ENCODE data around the gene ZBTB21. TPM values are rescaled to one million over a fixed set of nuclear protein-coding genes. Genes with fewer than 3 reads are reported as not detected.
"Not testable (repeated sequence)": the region's sequence is repeated elsewhere in the genome, so short reads cannot be mapped to it uniquely, and the experiment has no call there.

Gene ZBTB21
- polyA plus RNA-seq, 1 experiment: 13.4 TPM

DNA sequence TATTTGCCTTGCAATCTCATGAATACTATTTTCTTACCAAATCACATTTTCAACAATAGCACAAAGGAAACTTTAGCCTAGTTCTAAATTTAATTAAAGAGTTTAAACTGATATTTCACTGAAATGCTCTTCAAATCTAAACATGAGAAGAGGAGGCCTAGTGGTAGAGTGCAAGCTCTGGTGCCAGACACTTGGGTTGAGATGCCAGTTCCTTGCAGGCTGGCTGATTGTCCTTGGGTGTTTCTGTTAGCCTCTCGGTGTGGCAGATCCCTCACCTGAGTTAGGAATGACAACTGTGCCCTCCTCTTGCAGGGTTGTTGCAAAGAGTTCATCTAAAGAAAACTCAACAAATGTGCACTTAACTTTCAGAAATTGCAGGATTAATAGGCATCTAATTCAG, 12.5 kb downstream of the ZBTB21 start:
- no peak overlapping the region for H3K27ac ChIP-seq (ENCODE audit: low read depth, low read length)
- no peak for DNase-seq (ENCODE audit: low read depth, low spot score)
- CTCF ChIA-PET: no interaction called here
- TF ChIP-seq, protein P1, sequence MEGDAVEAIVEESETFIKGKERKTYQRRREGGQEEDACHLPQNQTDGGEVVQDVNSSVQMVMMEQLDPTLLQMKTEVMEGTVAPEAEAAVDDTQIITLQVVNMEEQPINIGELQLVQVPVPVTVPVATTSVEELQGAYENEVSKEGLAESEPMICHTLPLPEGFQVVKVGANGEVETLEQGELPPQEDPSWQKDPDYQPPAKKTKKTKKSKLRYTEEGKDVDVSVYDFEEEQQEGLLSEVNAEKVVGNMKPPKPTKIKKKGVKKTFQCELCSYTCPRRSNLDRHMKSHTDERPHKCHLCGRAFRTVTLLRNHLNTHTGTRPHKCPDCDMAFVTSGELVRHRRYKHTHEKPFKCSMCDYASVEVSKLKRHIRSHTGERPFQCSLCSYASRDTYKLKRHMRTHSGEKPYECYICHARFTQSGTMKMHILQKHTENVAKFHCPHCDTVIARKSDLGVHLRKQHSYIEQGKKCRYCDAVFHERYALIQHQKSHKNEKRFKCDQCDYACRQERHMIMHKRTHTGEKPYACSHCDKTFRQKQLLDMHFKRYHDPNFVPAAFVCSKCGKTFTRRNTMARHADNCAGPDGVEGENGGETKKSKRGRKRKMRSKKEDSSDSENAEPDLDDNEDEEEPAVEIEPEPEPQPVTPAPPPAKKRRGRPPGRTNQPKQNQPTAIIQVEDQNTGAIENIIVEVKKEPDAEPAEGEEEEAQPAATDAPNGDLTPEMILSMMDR (IDR thresholded peaks at IDR 0.05; ENCODE audit: low read depth, low read length): no peak
- POLR2A ChIA-PET: interaction anchor here (0.7 kb wide), 1 partner anchor 31 kb away, joined by 3 read pairs; no protein-coding TSS in a partner anchor
- H3K4me3 ChIP-seq (ENCODE audit: low read depth, low read length): no peak overlapping the region
- H3K9me3 ChIP-seq (ENCODE audit: control insufficient read depth, insufficient read depth, low read length): peaks cover 10% of the 10 kb centered on the region
- H3K27me3 ChIP-seq (ENCODE audit: control insufficient read depth, insufficient read depth, low read length): no peaks in the 10 kb centered on the region

DNA sequence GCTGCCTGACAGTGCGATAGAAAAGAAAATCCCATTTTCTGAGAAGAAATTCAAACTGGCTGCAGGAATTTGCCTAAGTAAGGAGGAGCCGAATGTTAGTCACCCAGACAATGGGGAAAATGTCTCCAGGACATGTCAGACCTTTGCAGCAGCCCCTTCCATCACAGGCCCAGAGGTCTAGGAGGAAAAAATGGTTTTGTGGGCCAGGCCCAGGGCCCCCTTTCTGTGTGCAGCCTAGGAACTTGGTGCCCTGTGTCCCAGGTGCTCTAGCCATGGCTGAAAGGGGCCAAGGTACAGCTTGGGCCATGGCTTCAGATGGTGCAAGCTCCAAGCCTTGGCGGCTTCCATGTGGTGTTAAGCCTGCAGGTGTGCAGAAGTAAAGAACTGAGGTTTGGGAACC, 14.6 kb downstream of the ZBTB21 start:
- POLR2A ChIA-PET: no interaction called here
- CTCF ChIA-PET: no interaction called here
- Histone ChIP-seq H3K27ac (ENCODE audit: low read depth, low read length) (no peak overlapping the region), H3K9me3 (ENCODE audit: control insufficient read depth, insufficient read depth, low read length) (peaks cover 10% of the 10 kb centered on the region), H3K4me3 (ENCODE audit: low read depth, low read length) (no peak overlapping the region), H3K27me3 (ENCODE audit: control insufficient read depth, insufficient read depth, low read length) (no peaks in the 10 kb centered on the region)
- DNase-seq (ENCODE audit: low read depth, low spot score): no peak
- TF ChIP-seq, protein P1 (IDR thresholded peaks at IDR 0.05; ENCODE audit: low read depth, low read length): no peak

DNA sequence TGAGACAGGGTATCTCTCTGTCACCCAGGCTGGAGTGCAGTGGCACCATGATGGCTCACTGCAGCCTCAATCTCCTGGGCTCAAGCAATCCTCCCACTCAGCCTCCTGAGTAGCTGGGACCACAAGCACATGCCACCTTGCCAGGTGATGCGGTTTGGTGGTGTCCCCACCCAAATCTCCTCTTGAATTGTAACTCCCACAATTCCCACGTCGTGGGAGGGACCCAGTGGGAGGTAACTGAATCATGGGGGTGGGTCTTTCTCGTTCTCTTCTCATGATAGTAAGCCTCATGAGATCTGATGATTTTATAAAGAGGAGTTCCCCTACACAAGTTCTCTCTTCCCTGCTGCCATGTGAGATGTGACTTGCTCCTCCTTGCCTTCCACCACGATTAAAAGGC, 15.5 kb downstream of the ZBTB21 start:
- H3K4me3 ChIP-seq (ENCODE audit: low read depth, low read length); DNase-seq (ENCODE audit: low read depth, low spot score); POLR2A ChIA-PET; H3K27ac ChIP-seq (ENCODE audit: low read depth, low read length); H3K27me3 ChIP-seq (ENCODE audit: control insufficient read depth, insufficient read depth, low read length): not testable (repeated sequence)
- CTCF ChIA-PET: interaction anchor here (0.8 kb wide), 1 partner anchor 151 kb away, joined by 3 read pairs; no protein-coding TSS in a partner anchor
- peaks cover 10% of the 10 kb centered on the region for H3K9me3 ChIP-seq (ENCODE audit: control insufficient read depth, insufficient read depth, low read length)

DNA sequence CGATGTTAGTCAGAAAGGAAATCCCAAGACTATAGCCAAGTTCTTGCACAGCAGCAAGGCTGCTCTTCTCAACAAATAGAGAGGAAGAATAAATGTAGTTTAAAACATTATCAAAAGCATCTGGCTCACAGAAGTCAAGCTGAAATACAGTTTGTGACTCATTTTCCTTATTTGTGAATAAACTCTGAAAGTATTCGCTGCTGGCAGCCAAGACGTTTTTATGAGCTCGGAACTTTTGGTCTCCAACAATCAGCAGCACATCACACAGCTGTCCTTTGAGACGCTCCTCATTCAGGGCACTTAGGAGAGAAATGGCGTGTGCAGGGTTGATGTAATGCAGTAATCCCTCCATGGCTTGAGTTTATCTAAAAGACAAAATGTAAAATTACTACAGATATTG, 16.4 kb downstream of the ZBTB21 start:
- TF ChIP-seq, protein P1 (IDR thresholded peaks at IDR 0.05; ENCODE audit: low read depth, low read length): no peak
- H3K27me3 ChIP-seq (ENCODE audit: control insufficient read depth, insufficient read depth, low read length): no peaks in the 10 kb centered on the region
- H3K27ac ChIP-seq (ENCODE audit: low read depth, low read length): peak overlapping the region; percentile 41
- peak; percentile 65 for DNase-seq (ENCODE audit: low read depth, low spot score)
- ChIA-PET CTCF (interaction anchor here (0.7 to 1.5 kb wide), 5 partner anchors 16 to 381 kb away, joined by 3 to 5 read pairs (median 3); partner anchors contain the start of gene ZBTB21), POLR2A (interaction anchor here (0.6 to 1.3 kb wide), 3 partner anchors 9 to 211 kb away, joined by 3 to 10 read pairs (median 5); no protein-coding TSS in a partner anchor)
- peaks cover 10% of the 10 kb centered on the region for H3K9me3 ChIP-seq (ENCODE audit: control insufficient read depth, insufficient read depth, low read length)
- H3K4me3 ChIP-seq (ENCODE audit: low read depth, low read length): no peak overlapping the region

DNA sequence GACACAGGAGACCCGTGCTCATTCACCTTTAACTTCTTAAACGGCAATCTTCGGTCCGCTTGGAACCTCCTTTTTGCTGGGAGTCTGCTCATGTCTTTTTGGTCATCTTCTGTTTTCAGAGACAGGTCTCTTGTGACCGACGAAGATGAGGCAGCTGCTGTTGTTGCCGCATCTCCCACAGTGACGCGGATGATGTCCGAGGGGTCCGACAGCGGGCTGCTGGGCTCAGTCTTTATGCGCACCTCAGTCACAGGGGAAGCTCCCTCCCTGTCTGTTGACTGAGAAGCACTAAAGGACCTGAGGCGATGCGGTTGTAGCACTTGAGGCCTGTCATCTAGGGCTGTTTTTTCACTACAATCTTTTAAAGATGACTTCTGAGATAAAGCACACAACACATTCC, 17.6 kb downstream of the ZBTB21 start:
- Histone ChIP-seq H3K27ac (ENCODE audit: low read depth, low read length) (no peak overlapping the region), H3K4me3 (ENCODE audit: low read depth, low read length) (no peak overlapping the region), H3K9me3 (ENCODE audit: control insufficient read depth, insufficient read depth, low read length) (peaks cover 10% of the 10 kb centered on the region), H3K27me3 (ENCODE audit: control insufficient read depth, insufficient read depth, low read length) (no peaks in the 10 kb centered on the region)
- no peak for DNase-seq (ENCODE audit: low read depth, low spot score)
- ChIA-PET POLR2A (no interaction called here), CTCF (interaction anchor here (1.5 kb wide), 1 partner anchor 125 kb away, joined by 5 read pairs; no protein-coding TSS in a partner anchor)
- TF ChIP-seq, protein P1 (IDR thresholded peaks at IDR 0.05; ENCODE audit: low read depth, low read length): no peak
